Measurements from ENCODE around the gene MAMDC2.

The MAMDC2 gene

DNA sequence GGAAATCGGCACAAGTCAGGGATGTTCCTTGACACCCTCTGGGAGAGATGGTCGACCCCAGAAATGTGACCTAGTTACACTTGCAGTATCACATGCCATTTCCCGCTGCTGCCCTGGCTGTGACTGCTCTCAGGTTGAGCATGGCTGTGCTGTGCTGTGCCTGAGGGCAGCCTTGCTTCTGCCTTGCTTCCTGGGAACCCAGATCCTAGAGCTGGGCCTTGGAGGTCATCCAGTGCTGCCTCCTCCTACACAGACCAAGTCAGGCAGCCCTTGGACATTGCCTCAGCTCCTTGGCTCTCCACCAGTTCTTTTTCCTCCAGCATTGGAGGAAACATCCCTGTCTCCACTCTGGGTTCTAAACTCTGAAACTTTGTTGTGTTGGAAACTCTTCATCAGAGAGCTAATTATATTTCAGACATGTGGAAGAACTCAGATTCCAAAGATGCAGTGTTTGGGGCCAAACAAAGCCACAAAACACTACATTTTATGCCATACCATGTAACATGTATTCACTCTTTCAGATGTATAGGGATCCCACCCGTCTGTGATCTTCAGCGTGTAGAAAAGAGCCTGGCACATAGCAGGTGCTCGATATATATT lies 6.1 kb downstream of the MAMDC2 start:
- Histone ChIP-seq H3K27ac (ENCODE audit: low read length) (peak overlapping the region; percentile 89), H3K27me3 (ENCODE audit: control insufficient read depth in 1 of 2, insufficient read depth in 2 of 2, low read length in 2 of 2) (no peaks in the 10 kb centered on the region), H3K4me1 (ENCODE audit: control insufficient read depth, insufficient read depth, low read length) (peaks cover 93% of the 10 kb centered on the region), H3K9ac (ENCODE audit: low read length in 2 of 2) (peak overlapping the region in 1 of 2 donors; percentile 58), H3K4me3 (ENCODE audit: low read length in 2 of 2) (peak overlapping the region; percentile 10 to 49), H3K9me3 (ENCODE audit: control insufficient read depth in 2 of 2, low read length in 2 of 2) (no peaks in the 10 kb centered on the region), H3K36me3 (ENCODE audit: control insufficient read depth in 2 of 2, insufficient read depth in 2 of 2, low read length in 2 of 2) (peaks cover 0 to 13% of the 10 kb centered on the region in 2 donors)

DNA sequence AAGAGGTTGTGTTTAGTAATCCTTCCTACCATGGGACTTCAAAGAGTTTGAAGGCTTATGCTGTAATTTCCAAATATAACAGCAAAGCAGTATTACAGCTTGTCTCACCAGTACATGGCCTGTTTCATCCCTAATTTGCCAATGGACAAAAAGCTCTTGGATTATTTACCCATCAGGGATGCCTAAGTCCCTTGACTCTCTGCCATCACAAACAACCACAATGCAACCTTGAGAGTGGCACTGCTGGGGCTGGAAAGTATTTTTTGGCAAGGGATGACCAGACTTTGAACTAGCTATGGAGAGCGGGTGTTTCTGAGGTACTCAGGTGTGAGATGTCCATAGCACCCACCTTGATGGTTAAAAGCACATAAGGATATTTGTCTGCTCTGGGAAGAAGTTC lies 9.1 kb downstream of the MAMDC2 start:
- Histone ChIP-seq H3K36me3 (ENCODE audit: control insufficient read depth in 2 of 2, insufficient read depth in 2 of 2, low read length in 2 of 2) (peaks cover 0 to 13% of the 10 kb centered on the region in 2 donors), H3K27ac (ENCODE audit: low read length) (peak overlapping the region; percentile 89), H3K27me3 (ENCODE audit: control insufficient read depth in 1 of 2, insufficient read depth in 2 of 2, low read length in 2 of 2) (no peaks in the 10 kb centered on the region), H3K9me3 (ENCODE audit: control insufficient read depth in 2 of 2, low read length in 2 of 2) (no peaks in the 10 kb centered on the region), H3K4me3 (ENCODE audit: low read length in 2 of 2) (no peak overlapping the region), H3K9ac (ENCODE audit: low read length in 2 of 2) (no peak overlapping the region), H3K4me1 (ENCODE audit: control insufficient read depth, insufficient read depth, low read length) (peaks cover 82% of the 10 kb centered on the region)

DNA sequence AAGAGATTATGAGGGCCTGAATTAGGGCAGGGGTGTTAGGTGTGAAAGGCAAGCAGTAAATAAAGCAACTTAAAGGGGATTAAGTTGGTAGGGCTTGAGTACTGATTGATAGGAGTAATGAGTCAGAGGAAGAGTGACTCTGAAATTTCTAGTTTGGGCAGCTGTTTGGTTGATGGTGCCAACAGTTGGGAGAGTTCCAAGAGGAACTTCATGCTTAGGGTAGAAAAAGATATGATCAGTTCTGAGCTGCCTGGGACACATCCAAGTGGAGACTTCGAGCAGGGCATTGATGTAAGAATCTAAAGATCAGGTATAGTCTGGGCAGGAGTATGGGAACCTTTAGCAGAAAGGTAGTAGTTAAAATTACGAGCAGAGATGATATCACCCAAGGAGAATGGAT lies 10.2 kb downstream of the MAMDC2 start:
- peak overlapping the region; percentile 89 for H3K27ac ChIP-seq (ENCODE audit: low read length)
- H3K4me1 ChIP-seq (ENCODE audit: control insufficient read depth, insufficient read depth, low read length) = peaks cover 73% of the 10 kb centered on the region
- no peak overlapping the region for H3K9ac ChIP-seq (ENCODE audit: low read length in 2 of 2)
- peaks cover 0 to 8% of the 10 kb centered on the region in 2 donors for H3K36me3 ChIP-seq (ENCODE audit: control insufficient read depth in 2 of 2, insufficient read depth in 2 of 2, low read length in 2 of 2)
- no peaks in the 10 kb centered on the region for H3K9me3 ChIP-seq (ENCODE audit: control insufficient read depth in 2 of 2, low read length in 2 of 2)
- no peak overlapping the region for H3K4me3 ChIP-seq (ENCODE audit: low read length in 2 of 2)
- no peaks in the 10 kb centered on the region for H3K27me3 ChIP-seq (ENCODE audit: control insufficient read depth in 1 of 2, insufficient read depth in 2 of 2, low read length in 2 of 2)

DNA sequence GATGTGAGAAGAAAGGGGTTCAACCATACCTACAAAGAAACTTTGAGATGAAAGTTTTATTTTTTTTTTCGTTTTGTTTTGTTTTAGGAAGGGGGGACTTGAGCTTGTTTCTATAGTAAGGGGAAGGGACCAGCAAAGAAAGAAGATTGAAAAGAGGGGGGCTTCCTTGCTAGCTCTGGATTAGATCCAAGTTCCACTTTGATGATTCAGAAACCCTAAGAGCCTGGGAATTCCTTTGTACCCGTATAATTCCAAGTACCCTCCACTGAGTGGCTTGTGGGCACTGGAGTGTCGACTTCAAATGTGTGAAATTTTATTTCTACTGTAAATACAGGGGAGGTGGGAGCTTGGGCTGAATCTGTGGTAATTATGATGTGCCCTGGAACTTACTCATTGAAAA lies 10.9 kb downstream of the MAMDC2 start:
- no peak overlapping the region for H3K4me3 ChIP-seq (ENCODE audit: low read length in 2 of 2)
- H3K4me1 ChIP-seq (ENCODE audit: control insufficient read depth, insufficient read depth, low read length) = peaks cover 73% of the 10 kb centered on the region
- no peak overlapping the region for H3K9ac ChIP-seq (ENCODE audit: low read length in 2 of 2)
- peak overlapping the region; percentile 89 for H3K27ac ChIP-seq (ENCODE audit: low read length)
- H3K27me3 ChIP-seq (ENCODE audit: control insufficient read depth in 1 of 2, insufficient read depth in 2 of 2, low read length in 2 of 2) = no peaks in the 10 kb centered on the region
- peaks cover 0 to 4% of the 10 kb centered on the region in 2 donors for H3K36me3 ChIP-seq (ENCODE audit: control insufficient read depth in 2 of 2, insufficient read depth in 2 of 2, low read length in 2 of 2)
- no peaks in the 10 kb centered on the region for H3K9me3 ChIP-seq (ENCODE audit: control insufficient read depth in 2 of 2, low read length in 2 of 2)

DNA sequence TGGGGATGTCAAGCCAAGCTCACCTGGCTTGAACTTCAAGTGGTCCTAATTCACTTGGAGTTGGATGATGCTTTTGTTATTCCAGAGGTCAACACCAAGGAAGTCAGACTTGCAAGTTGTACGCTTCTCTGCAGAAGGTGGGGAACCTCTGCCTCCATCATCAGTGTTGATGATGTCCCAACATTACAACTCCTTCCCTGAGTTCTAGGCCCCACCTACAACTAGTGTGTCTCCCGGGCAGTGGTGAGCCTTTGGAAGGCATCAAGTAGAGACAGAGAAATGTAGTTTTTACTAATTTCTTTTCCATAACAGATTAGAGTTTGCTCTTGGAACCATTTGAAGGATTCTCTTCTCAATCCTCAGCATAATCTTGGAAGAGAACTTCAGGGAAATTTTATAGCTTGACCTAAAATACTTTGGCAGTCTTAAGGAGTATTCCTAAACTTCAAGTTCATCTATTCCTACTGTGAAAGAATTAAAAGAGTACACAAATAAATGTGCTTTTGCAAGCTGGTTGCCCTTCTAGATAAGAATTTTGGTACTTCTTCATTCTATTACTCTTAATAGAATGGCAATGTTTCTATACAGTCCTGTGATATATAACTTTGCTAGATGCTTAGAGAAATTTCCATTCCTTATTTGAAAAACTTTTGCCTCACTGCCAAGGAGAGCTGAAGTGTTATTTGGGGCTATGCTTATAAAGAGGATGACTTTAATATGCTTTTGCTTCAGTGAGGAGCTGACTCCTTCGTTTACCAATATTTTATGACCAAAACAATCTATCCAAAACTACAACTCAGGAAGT lies 12.0 kb downstream of the MAMDC2 start:
- Histone ChIP-seq H3K36me3 (ENCODE audit: control insufficient read depth in 2 of 2, insufficient read depth in 2 of 2, low read length in 2 of 2) (peaks cover 0 to 4% of the 10 kb centered on the region in 2 donors), H3K9me3 (ENCODE audit: control insufficient read depth in 2 of 2, low read length in 2 of 2) (no peaks in the 10 kb centered on the region), H3K9ac (ENCODE audit: low read length in 2 of 2) (no peak overlapping the region), H3K27ac (ENCODE audit: low read length) (peak overlapping the region; percentile 89), H3K27me3 (ENCODE audit: control insufficient read depth in 1 of 2, insufficient read depth in 2 of 2, low read length in 2 of 2) (no peaks in the 10 kb centered on the region), H3K4me1 (ENCODE audit: control insufficient read depth, insufficient read depth, low read length) (peaks cover 69% of the 10 kb centered on the region), H3K4me3 (ENCODE audit: low read length in 2 of 2) (peak overlapping the region in 1 of 2 donors; percentile 20)

DNA sequence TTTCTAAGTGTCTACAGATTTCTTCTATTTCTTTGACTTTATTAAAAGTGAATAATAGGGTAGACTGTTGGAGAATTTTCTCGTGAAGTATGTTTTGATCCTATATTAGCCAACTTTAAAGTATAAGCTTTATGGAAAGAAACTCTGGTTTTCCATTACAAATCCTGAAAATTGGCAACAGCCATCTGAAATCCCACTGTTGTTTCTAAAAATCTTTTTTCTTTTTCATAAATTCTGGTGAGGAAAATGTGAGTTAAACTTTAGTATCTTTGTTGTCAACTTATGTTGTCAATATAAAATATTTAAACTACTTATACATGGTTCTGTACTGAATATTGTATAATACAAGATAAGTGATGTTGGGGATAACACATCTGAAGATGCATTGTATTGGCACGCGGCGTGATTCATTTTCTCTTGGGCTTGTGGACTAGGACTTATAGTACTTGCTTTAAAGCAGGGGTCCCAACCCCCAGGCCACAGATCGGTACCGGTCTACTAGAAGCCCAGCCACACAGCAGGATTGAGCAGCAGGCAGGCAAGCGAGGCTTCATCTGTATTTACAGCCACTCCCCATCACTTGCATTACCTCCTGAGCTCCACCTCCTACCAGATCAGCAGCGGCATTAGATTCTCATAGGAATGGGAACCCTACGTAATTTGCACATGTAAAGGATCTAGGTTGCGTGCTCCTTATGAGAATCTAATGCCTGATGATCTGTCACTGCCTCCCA lies 12.7 kb downstream of the MAMDC2 start:
- Histone ChIP-seq H3K27me3 (ENCODE audit: control insufficient read depth in 1 of 2, insufficient read depth in 2 of 2, low read length in 2 of 2) (no peaks in the 10 kb centered on the region), H3K4me1 (ENCODE audit: control insufficient read depth, insufficient read depth, low read length) (peaks cover 67% of the 10 kb centered on the region), H3K9me3 (ENCODE audit: control insufficient read depth in 2 of 2, low read length in 2 of 2) (no peaks in the 10 kb centered on the region), H3K27ac (ENCODE audit: low read length) (peak overlapping the region; percentile 89), H3K36me3 (ENCODE audit: control insufficient read depth in 2 of 2, insufficient read depth in 2 of 2, low read length in 2 of 2) (peaks cover 0 to 4% of the 10 kb centered on the region in 2 donors), H3K9ac (ENCODE audit: low read length in 2 of 2) (no peak overlapping the region), H3K4me3 (ENCODE audit: low read length in 2 of 2) (no peak overlapping the region)

DNA sequence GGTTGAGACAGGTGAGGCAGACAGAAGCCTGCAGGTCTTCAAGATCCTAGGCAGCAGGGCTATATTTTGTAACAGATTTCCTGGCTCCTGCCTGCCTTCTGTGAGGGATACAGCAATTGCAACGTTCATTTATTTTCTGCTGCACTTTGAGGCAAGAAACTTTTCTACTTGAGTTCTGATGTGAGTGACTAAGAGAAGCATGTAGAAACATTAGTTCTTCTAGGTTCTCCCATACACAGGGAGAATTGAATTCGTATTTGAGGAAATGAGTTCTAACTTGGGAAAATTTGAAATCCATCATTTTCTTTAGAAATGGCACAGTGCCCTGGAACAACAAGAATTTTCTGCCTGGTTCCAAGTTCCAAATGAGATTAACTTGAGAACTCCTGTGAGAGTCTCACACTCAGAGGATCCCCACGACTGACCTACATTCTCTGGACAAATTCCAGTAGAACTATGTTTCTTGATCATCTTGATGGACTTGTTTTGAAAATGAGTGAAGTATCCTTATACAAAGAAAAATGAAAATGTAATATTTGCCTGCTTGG lies 15.0 kb downstream of the MAMDC2 start:
- Histone ChIP-seq H3K27me3 (ENCODE audit: control insufficient read depth in 1 of 2, insufficient read depth in 2 of 2, low read length in 2 of 2) (no peaks in the 10 kb centered on the region), H3K4me3 (ENCODE audit: low read length in 2 of 2) (no peak overlapping the region), H3K9ac (ENCODE audit: low read length in 2 of 2) (no peak overlapping the region), H3K4me1 (ENCODE audit: control insufficient read depth, insufficient read depth, low read length) (peaks cover 44% of the 10 kb centered on the region), H3K9me3 (ENCODE audit: control insufficient read depth in 2 of 2, low read length in 2 of 2) (no peaks in the 10 kb centered on the region), H3K27ac (ENCODE audit: low read length) (peak overlapping the region; percentile 26), H3K36me3 (ENCODE audit: control insufficient read depth in 2 of 2, insufficient read depth in 2 of 2, low read length in 2 of 2) (peaks cover 0 to 7% of the 10 kb centered on the region in 2 donors)

DNA sequence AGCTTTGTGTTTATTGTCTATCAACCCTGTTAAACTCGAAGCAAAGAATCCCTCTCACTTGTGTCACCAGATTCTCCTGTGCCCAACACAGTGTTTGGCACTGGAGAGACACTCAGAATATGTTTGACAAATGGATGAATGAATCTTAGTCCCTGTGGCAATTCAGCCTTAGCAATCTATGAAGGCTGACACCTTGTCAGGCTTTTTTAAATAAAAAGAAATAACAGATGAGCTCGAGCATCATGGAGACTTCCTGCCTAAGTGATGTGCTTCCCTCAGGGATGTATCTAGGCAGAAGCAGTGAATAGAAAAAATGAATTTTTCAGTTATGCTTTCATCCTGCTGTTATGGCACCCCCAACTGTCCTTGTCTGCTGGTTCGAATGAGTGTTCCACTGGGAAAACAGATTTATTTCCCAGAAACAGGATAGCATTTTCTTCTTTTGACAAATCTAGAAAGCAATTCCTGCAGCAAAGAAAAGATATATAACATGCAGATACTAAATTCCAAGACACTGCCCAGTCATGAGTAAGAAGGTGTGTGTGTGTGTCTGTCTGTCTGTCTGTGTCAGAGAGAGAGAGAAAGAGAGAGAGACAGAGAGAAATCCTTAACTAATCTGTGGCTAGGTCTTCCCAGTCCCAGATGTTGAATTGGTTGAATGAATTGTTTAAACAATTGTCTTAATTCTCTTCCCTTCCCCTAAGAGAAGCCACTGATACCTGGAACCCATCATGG lies 16.7 kb downstream of the MAMDC2 start:
- H3K4me1 ChIP-seq (ENCODE audit: control insufficient read depth, insufficient read depth, low read length) = peaks cover 35% of the 10 kb centered on the region

DNA sequence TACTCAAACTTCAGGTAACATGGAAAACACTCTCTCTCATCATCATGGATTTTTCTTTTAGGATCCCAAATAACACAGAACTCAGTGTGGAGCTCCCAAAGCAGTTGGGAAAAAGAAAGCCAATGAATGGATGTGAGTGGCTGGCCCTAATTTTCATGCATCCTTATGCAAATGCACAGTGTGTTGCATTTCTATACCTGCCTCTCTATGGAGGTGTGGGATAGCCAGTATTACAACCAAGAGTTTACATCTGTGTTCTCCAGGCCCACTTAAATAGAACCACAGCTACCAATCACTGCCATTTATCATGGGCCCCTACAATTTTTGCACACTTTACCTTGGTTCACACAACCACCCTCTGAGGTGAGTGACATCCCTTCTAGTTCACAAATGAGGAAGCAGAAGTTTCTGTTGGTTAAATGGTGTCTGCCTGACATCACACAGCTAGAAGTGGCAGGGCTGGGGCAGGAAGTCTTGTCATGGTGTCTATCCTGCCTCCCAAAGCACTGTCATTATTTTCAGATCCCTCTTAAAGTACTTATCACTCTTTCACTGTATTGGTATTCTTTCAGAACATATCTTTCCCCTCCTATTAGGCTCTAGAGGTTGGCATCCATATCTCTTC lies 17.3 kb downstream of the MAMDC2 start:
- Histone ChIP-seq H3K36me3 (ENCODE audit: control insufficient read depth in 2 of 2, insufficient read depth in 2 of 2, low read length in 2 of 2) (peaks cover 0 to 7% of the 10 kb centered on the region in 2 donors), H3K9ac (ENCODE audit: low read length in 2 of 2) (no peak overlapping the region), H3K4me1 (ENCODE audit: control insufficient read depth, insufficient read depth, low read length) (peaks cover 33% of the 10 kb centered on the region), H3K27me3 (ENCODE audit: control insufficient read depth in 1 of 2, insufficient read depth in 2 of 2, low read length in 2 of 2) (no peaks in the 10 kb centered on the region), H3K4me3 (ENCODE audit: low read length in 2 of 2) (no peak overlapping the region), H3K9me3 (ENCODE audit: control insufficient read depth in 2 of 2, low read length in 2 of 2) (no peaks in the 10 kb centered on the region), H3K27ac (ENCODE audit: low read length) (peak overlapping the region; percentile 18)

More for the DNA sequence above, 16.7 kb downstream of the MAMDC2 start:
- Histone ChIP-seq H3K9me3 (ENCODE audit: control insufficient read depth in 2 of 2, low read length in 2 of 2) (no peaks in the 10 kb centered on the region), H3K4me3 (ENCODE audit: low read length in 2 of 2) (no peak overlapping the region), H3K36me3 (ENCODE audit: control insufficient read depth in 2 of 2, insufficient read depth in 2 of 2, low read length in 2 of 2) (peaks cover 0 to 7% of the 10 kb centered on the region in 2 donors), H3K9ac (ENCODE audit: low read length in 2 of 2) (no peak overlapping the region), H3K27me3 (ENCODE audit: control insufficient read depth in 1 of 2, insufficient read depth in 2 of 2, low read length in 2 of 2) (no peaks in the 10 kb centered on the region), H3K27ac (ENCODE audit: low read length) (peak overlapping the region; percentile 4)

DNA sequence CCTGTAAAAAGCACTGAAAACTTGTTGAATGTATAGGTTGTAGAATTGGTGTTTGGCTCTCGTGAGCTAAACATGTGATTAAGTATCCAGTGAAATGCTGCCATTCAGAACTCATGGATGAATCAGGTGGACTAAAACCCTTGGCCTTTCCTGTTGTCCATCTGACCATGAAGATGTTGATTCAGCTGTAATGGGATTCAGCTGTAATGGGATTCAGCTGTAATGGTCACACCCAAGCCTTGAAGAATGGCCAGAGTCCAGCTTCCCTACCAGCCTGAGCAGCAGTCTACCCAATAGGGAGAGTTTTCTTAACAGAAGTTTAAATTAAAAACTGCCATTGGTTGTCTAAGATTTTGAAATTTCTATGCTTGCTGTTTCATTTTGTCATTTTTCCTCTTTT lies 18.1 kb downstream of the MAMDC2 start:
- H3K27ac ChIP-seq (ENCODE audit: low read length) = no peak overlapping the region
- peaks cover 0 to 7% of the 10 kb centered on the region in 2 donors for H3K36me3 ChIP-seq (ENCODE audit: control insufficient read depth in 2 of 2, insufficient read depth in 2 of 2, low read length in 2 of 2)
- H3K4me1 ChIP-seq (ENCODE audit: control insufficient read depth, insufficient read depth, low read length) = peaks cover 36% of the 10 kb centered on the region

More for the DNA sequence above, 18.1 kb downstream of the MAMDC2 start:
- no peak overlapping the region for H3K9ac ChIP-seq (ENCODE audit: low read length in 2 of 2)
- H3K27me3 ChIP-seq (ENCODE audit: control insufficient read depth in 1 of 2, insufficient read depth in 2 of 2, low read length in 2 of 2) = no peaks in the 10 kb centered on the region
- H3K4me3 ChIP-seq (ENCODE audit: low read length in 2 of 2) = no peak overlapping the region
- no peaks in the 10 kb centered on the region for H3K9me3 ChIP-seq (ENCODE audit: control insufficient read depth in 2 of 2, low read length in 2 of 2)
